ENCODE measurements around the gene ADCY5.

The ADCY5 gene

DNA sequence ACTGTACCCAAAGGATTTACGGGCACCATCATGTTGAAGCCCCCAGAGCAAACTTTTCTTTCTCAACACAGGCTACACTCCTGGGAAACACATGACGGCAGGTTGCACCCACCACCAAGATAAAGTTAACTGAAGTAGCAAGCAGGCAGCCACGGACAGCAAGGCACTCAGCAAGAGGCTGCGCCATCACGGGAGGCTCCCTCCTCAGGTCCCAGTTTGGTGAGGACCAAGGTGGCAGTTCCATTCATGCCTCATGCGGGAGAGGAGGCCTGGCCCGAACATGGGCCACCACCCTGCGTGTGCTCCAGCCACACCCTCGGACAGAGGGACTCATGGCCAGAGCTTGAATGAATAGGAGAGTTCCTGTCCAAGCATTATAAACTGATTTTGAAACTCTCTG lies 6.8 kb downstream of the ADCY5 start:
- Histone ChIP-seq H3K4me2 (ENCODE audit: insufficient read depth, low read length, poor library complexity, severe bottlenecking) (no peak overlapping the region), H3K36me3 (replicated peaks in 1 of 2; ENCODE audit: control insufficient read depth in 2 of 2, insufficient read depth in 2 of 2, low read length in 2 of 2) (no peaks in the 10 kb centered on the region), H3K18ac (ENCODE audit: low read length) (no peak overlapping the region), H3K27ac (replicated peaks; ENCODE audit: low read length) (no peak overlapping the region), H2AFZ (ENCODE audit: low read length) (no peak overlapping the region), H4K8ac (ENCODE audit: low read depth, low read length) (no peak overlapping the region), H3K9ac (ENCODE audit: low read depth, low read length, poor library complexity) (no peak overlapping the region), H2BK12ac (ENCODE audit: low read length) (no peak overlapping the region), H3K27me3 (ENCODE audit: control insufficient read depth in 3 of 3, insufficient read depth in 3 of 3, low read depth in 1 of 3, low read length in 3 of 3) (peaks cover 0 to 81% (median 10%) of the 10 kb centered on the region in 3 experiments), H3K4me1 (ENCODE audit: control insufficient read depth in 2 of 2, insufficient read depth in 1 of 2, low read depth in 1 of 2, low read length in 2 of 2) (no peaks in the 10 kb centered on the region), H2AK5ac (ENCODE audit: low read depth, low read length) (no peak overlapping the region), H3K79me1 (ENCODE audit: low read depth, low read length) (no peaks in the 10 kb centered on the region), H3K9me3 (replicated peaks in 1 of 2; ENCODE audit: control insufficient read depth in 2 of 2, insufficient read depth in 1 of 2, low read depth in 1 of 2, low read length in 2 of 2) (no peaks in the 10 kb centered on the region), H4K91ac (ENCODE audit: low read depth, low read length, poor library complexity) (no peak overlapping the region), H3K23ac (ENCODE audit: low read depth, low read length, poor library complexity) (no peak overlapping the region), H2BK5ac (ENCODE audit: low read length) (no peak overlapping the region), H3K4me3 (ENCODE audit: low read length in 2 of 2) (no peak overlapping the region), H3K4ac (ENCODE audit: low read length) (no peak overlapping the region), H2BK15ac (ENCODE audit: low read length) (no peak overlapping the region), H2BK120ac (ENCODE audit: low read depth, low read length) (no peak overlapping the region), H3K14ac (ENCODE audit: low read length) (no peak overlapping the region)
- no CpG with 5 or more reads among the region's 9 CpGs for WGBS, 2 donors (ENCODE audit: extremely low coverage in 2 of 2, insufficient read length in 2 of 2, insufficient replicate concordance in 1 of 2)
- DNase-seq (ENCODE audit: low spot score): no peak

DNA sequence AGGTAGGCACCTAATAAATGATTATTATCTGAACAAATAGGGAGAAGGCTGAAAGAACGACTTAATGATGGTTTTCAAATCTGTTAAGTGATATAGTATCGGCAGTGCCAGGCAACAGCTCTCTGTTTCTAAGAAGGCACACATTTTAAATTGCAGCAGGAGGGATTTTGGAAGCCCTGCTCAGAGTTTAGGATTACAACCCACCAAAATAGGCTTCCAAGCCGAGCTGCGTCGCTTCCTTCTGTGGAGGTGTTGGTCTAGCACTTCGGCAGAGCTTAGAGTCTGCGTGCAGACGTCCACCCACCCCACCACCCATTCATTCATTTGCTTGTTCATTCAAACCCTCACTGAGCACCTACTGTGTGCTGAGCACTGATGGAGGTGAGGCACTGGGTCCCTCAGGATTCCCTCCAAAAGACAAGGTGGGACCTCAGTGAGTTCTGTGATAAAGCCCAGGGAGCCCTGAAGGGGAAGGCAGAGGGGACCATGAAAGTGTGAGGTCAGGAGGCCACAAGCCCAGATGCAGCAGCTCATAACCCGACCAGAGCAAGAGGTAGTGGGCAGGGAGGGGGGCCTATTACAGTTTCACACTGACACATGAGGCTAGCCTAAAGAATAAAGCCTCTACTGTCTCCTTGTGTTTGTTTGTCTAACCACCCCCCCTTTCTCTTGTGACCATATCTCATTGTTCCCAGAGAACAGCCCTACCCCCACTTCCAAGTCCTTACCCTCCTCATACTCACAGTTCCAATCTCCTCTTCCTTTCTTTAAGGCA lies 8.9 kb downstream of the ADCY5 start:
- peak overlapping the region; percentile 49 for H2AK5ac ChIP-seq (ENCODE audit: low read depth, low read length)
- no peak overlapping the region for H3K9ac ChIP-seq (ENCODE audit: low read depth, low read length, poor library complexity)
- no peak overlapping the region for H3K14ac ChIP-seq (ENCODE audit: low read length)
- no peaks in the 10 kb centered on the region for H3K4me1 ChIP-seq (ENCODE audit: control insufficient read depth in 2 of 2, insufficient read depth in 1 of 2, low read depth in 1 of 2, low read length in 2 of 2)
- no peak overlapping the region for H4K8ac ChIP-seq (ENCODE audit: low read depth, low read length)
- no peak overlapping the region for H2AFZ ChIP-seq (ENCODE audit: low read length)
- no peak overlapping the region for H3K4me2 ChIP-seq (ENCODE audit: insufficient read depth, low read length, poor library complexity, severe bottlenecking)
- no CpG with 5 or more reads among the region's 9 CpGs for WGBS, 2 donors (ENCODE audit: extremely low coverage in 2 of 2, insufficient read length in 2 of 2, insufficient replicate concordance in 1 of 2)
- H4K91ac ChIP-seq (ENCODE audit: low read depth, low read length, poor library complexity): no peak overlapping the region
- H2BK5ac ChIP-seq (ENCODE audit: low read length): no peak overlapping the region
- no peak for DNase-seq (ENCODE audit: low spot score)
- no peaks in the 10 kb centered on the region for H3K79me1 ChIP-seq (ENCODE audit: low read depth, low read length)
- no peak overlapping the region for H3K4me3 ChIP-seq (ENCODE audit: low read length in 2 of 2)
- no peaks in the 10 kb centered on the region for H3K36me3 ChIP-seq (replicated peaks in 1 of 2; ENCODE audit: control insufficient read depth in 2 of 2, insufficient read depth in 2 of 2, low read length in 2 of 2)
- no peak overlapping the region for H3K4ac ChIP-seq (ENCODE audit: low read length)
- no peak overlapping the region for H2BK12ac ChIP-seq (ENCODE audit: low read length)
- H3K27me3 ChIP-seq (ENCODE audit: control insufficient read depth in 3 of 3, insufficient read depth in 3 of 3, low read depth in 1 of 3, low read length in 3 of 3): peaks cover 0 to 60% (median 0%) of the 10 kb centered on the region in 3 experiments
- H3K23ac ChIP-seq (ENCODE audit: low read depth, low read length, poor library complexity): no peak overlapping the region
- H2BK120ac ChIP-seq (ENCODE audit: low read depth, low read length): no peak overlapping the region
- no peak overlapping the region for H3K18ac ChIP-seq (ENCODE audit: low read length)
- no peak overlapping the region for H2BK15ac ChIP-seq (ENCODE audit: low read length)
- H3K27ac ChIP-seq (replicated peaks; ENCODE audit: low read length): no peak overlapping the region
- no peaks in the 10 kb centered on the region for H3K9me3 ChIP-seq (replicated peaks in 1 of 2; ENCODE audit: control insufficient read depth in 2 of 2, insufficient read depth in 1 of 2, low read depth in 1 of 2, low read length in 2 of 2)

DNA sequence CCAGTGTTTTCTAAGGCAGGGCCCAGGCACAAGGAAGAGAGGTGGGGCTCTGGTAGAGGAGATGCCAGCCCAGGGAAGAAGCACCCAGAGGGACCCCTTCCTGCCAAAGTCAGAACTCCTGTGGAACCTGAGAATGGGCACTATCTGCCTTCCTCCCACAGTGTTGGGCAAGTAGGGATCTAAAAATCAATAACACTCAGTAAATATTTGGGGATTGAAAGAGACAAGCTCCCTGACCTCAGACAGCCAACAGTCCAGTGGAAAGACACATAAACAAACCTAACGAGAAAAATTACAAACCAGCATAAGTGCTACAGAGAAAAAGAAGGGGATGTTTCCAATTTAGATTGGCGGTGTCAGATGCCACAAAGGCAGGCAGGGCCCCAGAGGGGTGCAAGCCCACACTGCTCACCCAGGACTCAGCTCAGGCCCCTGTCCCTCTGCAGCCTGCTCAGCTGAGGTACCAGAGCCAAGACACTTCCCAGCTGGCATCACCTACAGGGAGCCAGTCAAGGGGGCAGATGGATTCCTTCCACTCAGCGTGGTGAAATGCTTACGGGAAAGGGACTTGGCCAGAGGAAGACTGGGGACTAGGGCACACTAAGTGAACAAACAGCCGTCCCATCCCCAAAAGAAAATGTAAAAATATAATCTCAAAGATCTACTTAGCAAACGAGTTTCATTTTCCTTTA lies 15.9 kb downstream of the ADCY5 start:
- Histone ChIP-seq H2BK12ac (ENCODE audit: low read length) (no peak overlapping the region), H3K4me2 (ENCODE audit: insufficient read depth, low read length, poor library complexity, severe bottlenecking) (no peak overlapping the region), H2BK120ac (ENCODE audit: low read depth, low read length) (no peak overlapping the region), H3K79me1 (ENCODE audit: low read depth, low read length) (no peaks in the 10 kb centered on the region), H3K36me3 (replicated peaks in 1 of 2; ENCODE audit: control insufficient read depth in 2 of 2, insufficient read depth in 2 of 2, low read length in 2 of 2) (no peaks in the 10 kb centered on the region), H3K14ac (ENCODE audit: low read length) (no peak overlapping the region), H3K23ac (ENCODE audit: low read depth, low read length, poor library complexity) (no peak overlapping the region), H2AFZ (ENCODE audit: low read length) (no peak overlapping the region), H3K4ac (ENCODE audit: low read length) (no peak overlapping the region), H4K8ac (ENCODE audit: low read depth, low read length) (no peak overlapping the region), H3K27me3 (ENCODE audit: control insufficient read depth in 3 of 3, insufficient read depth in 3 of 3, low read depth in 1 of 3, low read length in 3 of 3) (peaks cover 0 to 41% (median 0%) of the 10 kb centered on the region in 3 experiments), H2BK5ac (ENCODE audit: low read length) (no peak overlapping the region), H3K4me1 (ENCODE audit: control insufficient read depth in 2 of 2, insufficient read depth in 1 of 2, low read depth in 1 of 2, low read length in 2 of 2) (peaks cover 0 to 3% of the 10 kb centered on the region in 2 donors), H3K9me3 (replicated peaks in 1 of 2; ENCODE audit: control insufficient read depth in 2 of 2, insufficient read depth in 1 of 2, low read depth in 1 of 2, low read length in 2 of 2) (no peaks in the 10 kb centered on the region), H2BK15ac (ENCODE audit: low read length) (no peak overlapping the region), H3K18ac (ENCODE audit: low read length) (no peak overlapping the region), H4K91ac (ENCODE audit: low read depth, low read length, poor library complexity) (no peak overlapping the region), H3K4me3 (ENCODE audit: low read length in 2 of 2) (no peak overlapping the region), H3K27ac (replicated peaks; ENCODE audit: low read length) (no peak overlapping the region), H3K9ac (ENCODE audit: low read depth, low read length, poor library complexity) (no peak overlapping the region), H2AK5ac (ENCODE audit: low read depth, low read length) (no peak overlapping the region)
- no peak for DNase-seq (ENCODE audit: low spot score)
- no CpG with 5 or more reads among the region's 6 CpGs for WGBS, 2 donors (ENCODE audit: extremely low coverage in 2 of 2, insufficient read length in 2 of 2, insufficient replicate concordance in 1 of 2)

DNA sequence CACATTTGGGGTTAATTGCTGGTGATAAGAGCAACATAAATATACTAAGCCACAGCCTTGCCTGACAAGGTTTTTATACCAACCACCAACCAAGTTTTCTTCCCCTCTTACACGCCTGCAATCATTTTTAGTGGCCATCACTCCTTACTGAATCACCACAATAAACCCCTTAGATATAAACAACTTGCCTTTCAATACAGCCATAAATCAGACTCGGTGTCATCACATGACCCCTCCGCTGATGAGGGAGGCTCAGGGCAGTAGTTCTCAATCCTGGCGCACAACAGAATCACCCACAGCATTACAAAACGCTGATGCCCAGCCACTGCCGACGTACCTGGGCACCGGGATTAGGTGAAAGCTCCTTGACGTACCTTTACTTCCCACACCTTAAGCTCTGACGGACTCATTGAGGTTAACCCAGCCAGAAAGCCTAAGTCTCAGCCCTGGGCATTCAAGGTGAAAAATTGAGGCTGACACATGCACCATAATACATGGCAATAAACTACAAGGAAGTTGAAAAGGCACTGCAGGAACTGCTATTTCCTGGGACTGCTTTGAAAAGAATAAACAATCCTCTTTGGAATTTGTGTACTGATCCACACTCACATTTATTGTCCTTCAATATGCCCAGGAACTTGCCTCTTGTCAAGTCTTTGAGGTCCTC lies 17.1 kb downstream of the ADCY5 start:
- no peak for DNase-seq (ENCODE audit: low spot score)
- H3K79me1 ChIP-seq (ENCODE audit: low read depth, low read length): no peaks in the 10 kb centered on the region
- no peak overlapping the region for H3K4me3 ChIP-seq (ENCODE audit: low read length in 2 of 2)
- H3K27me3 ChIP-seq (ENCODE audit: control insufficient read depth in 3 of 3, insufficient read depth in 3 of 3, low read depth in 1 of 3, low read length in 3 of 3): peaks cover 0 to 38% (median 0%) of the 10 kb centered on the region in 3 experiments
- no CpG with 5 or more reads among the region's 10 CpGs for WGBS, 2 donors (ENCODE audit: extremely low coverage in 2 of 2, insufficient read length in 2 of 2, insufficient replicate concordance in 1 of 2)
- H3K9me3 ChIP-seq (replicated peaks in 1 of 2; ENCODE audit: control insufficient read depth in 2 of 2, insufficient read depth in 1 of 2, low read depth in 1 of 2, low read length in 2 of 2): no peaks in the 10 kb centered on the region
- H3K18ac ChIP-seq (ENCODE audit: low read length): peak overlapping the region; percentile 18
- H4K91ac ChIP-seq (ENCODE audit: low read depth, low read length, poor library complexity): no peak overlapping the region
- H3K9ac ChIP-seq (ENCODE audit: low read depth, low read length, poor library complexity): no peak overlapping the region
- H2BK120ac ChIP-seq (ENCODE audit: low read depth, low read length): no peak overlapping the region
- H3K4ac ChIP-seq (ENCODE audit: low read length): no peak overlapping the region
- H2BK15ac ChIP-seq (ENCODE audit: low read length): no peak overlapping the region
- no peak overlapping the region for H3K27ac ChIP-seq (replicated peaks; ENCODE audit: low read length)
- H4K8ac ChIP-seq (ENCODE audit: low read depth, low read length): no peak overlapping the region
- H3K36me3 ChIP-seq (replicated peaks in 1 of 2; ENCODE audit: control insufficient read depth in 2 of 2, insufficient read depth in 2 of 2, low read length in 2 of 2): no peaks in the 10 kb centered on the region
- no peak overlapping the region for H2AK5ac ChIP-seq (ENCODE audit: low read depth, low read length)
- H3K4me2 ChIP-seq (ENCODE audit: insufficient read depth, low read length, poor library complexity, severe bottlenecking): no peak overlapping the region
- H2BK5ac ChIP-seq (ENCODE audit: low read length): no peak overlapping the region
- peaks cover 0 to 3% of the 10 kb centered on the region in 2 donors for H3K4me1 ChIP-seq (ENCODE audit: control insufficient read depth in 2 of 2, insufficient read depth in 1 of 2, low read depth in 1 of 2, low read length in 2 of 2)
- no peak overlapping the region for H3K14ac ChIP-seq (ENCODE audit: low read length)
- no peak overlapping the region for H2AFZ ChIP-seq (ENCODE audit: low read length)
- no peak overlapping the region for H2BK12ac ChIP-seq (ENCODE audit: low read length)
- no peak overlapping the region for H3K23ac ChIP-seq (ENCODE audit: low read depth, low read length, poor library complexity)

Measured in neuronal stem cell (in vitro differentiated cells).